Adrenal gland (tissue), 5 donors: Measurements from ENCODE around the gene GPR31.

ENCODE experiments used
- CTCF ChIP-seq, 6 experiments: fragments of 450-650 bp in 4 of 6; fragments of 200-600 bp in 2 of 6; sonication (generic) in 1 of 6; IDR thresholded peaks; 1 replicate in 5 of 6; 2 replicates in 1 of 6; pipeline versions ENCODE4 v1.5.1 to v1.8.0; 2016 to 2021; ENCODE audit warnings: antibody characterized with exemption in 6 of 6, mild to moderate bottlenecking in 2 of 6, moderate library complexity in 1 of 6
- POLR2A ChIP-seq, 2 donors: fragments of 450-650 bp; IDR thresholded peaks; one replicate each; pipeline ENCODE4 v1.6.1; 2017; ENCODE audit warnings: antibody characterized with exemption in 2 of 2, mild to moderate bottlenecking in 2 of 2, moderate library complexity in 1 of 2
- donor health status: DM: no; HTN: no; CAD: no.

GRCh38 chr6:167145461-167145860 is 12.3 kb downstream of the GPR31 start:
- TF ChIP-seq POLR2A (IDR thresholded peaks at IDR 0.05) = no peak
- TF ChIP-seq CTCF (IDR thresholded peaks at IDR 0.05) = no peak
